DMS53 treated with DMSO at 0.1 percent for 48 hours (cell line): Measurements from ENCODE around the gene ELFN2.
"Not testable (repeated sequence)": the region's sequence is repeated elsewhere in the genome, so short reads cannot be mapped to it uniquely, and the experiment has no call there.

Source experiments
- DNase-seq: peaks from one replicate; lab custom pipeline; 2025; ENCODE audit not compliant: unreplicated experiment; lab: John Stamatoyannopoulos, UW

ELFN2 gene

DNA sequence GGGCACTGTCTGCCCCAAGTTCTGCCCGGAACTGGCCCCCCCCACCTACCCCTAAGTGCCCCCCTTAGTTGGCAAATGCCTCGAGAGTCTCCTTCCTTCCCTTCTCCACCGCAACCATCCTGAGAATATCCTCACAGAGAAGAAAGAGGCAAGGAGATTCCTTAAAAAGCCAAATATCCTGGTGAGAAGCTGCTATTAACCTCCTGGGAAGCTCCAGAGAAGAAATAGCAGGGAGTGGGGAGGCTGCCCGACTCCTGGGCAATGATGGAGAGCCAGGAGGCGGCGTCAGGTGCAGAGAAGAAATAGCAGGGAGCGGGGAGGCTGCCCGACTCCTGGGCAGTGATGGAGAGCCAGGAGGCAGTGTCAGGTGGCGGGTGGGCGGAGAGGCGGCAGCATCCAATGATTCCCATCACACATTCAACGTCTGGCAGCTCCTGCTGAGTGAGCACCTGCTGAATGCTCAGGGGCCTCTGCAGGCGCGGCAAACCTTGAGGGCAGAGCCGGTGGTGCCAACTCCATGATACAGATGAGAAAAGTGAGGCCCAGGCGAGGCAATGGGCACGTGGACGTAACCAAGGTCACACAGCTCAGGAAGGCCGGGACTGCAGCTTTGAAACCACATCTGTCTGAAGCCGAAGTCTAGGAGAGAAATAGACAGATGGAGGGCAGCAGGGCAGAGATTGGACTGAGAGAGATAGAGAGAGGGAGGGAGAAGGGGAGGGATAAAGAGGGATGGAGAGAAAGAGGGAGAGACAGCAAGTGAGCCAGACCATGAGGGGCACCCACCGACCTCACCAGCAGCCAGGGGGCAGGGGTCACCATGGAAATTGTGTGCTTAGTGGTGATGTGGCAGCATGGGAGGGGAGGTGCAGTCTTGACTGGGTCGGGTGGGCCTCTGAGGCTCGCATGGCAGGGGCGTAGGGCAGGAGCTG lies 86.7 kb downstream of the ELFN2 start:
- DNase-seq = no peak

GRCh38 chr22:37338539-37339246 lies 88.6 kb downstream of the ELFN2 start:
- no peak for DNase-seq

- DNase-seq = no peak
Measured at GRCh38 chr22:37337204-37337943, 89.9 kb downstream of the ELFN2 start.

DNA sequence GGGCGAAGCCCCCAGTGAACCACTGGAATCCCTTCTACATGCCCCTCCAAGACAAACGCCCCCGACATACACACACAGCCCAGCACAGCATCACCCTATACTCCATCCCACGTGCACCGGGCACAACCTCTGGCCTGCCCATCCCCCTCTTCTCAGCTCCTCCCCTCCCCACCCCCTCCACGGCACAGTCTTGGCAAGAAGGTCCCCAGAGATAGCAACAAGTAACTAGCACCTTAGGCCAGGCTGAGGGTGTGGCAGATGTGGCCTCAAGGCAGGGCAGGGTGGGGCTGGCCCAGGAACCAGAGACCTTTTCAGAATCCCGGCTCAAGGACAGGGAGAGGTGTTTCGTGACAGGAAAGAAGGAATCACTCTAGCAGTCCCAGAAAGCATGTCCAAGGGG lies 90.7 kb downstream of the ELFN2 start:
- no peak for DNase-seq

- no peak for DNase-seq
Measured at GRCh38 chr22:37335806-37336199, 91.5 kb downstream of the ELFN2 start.

DNA sequence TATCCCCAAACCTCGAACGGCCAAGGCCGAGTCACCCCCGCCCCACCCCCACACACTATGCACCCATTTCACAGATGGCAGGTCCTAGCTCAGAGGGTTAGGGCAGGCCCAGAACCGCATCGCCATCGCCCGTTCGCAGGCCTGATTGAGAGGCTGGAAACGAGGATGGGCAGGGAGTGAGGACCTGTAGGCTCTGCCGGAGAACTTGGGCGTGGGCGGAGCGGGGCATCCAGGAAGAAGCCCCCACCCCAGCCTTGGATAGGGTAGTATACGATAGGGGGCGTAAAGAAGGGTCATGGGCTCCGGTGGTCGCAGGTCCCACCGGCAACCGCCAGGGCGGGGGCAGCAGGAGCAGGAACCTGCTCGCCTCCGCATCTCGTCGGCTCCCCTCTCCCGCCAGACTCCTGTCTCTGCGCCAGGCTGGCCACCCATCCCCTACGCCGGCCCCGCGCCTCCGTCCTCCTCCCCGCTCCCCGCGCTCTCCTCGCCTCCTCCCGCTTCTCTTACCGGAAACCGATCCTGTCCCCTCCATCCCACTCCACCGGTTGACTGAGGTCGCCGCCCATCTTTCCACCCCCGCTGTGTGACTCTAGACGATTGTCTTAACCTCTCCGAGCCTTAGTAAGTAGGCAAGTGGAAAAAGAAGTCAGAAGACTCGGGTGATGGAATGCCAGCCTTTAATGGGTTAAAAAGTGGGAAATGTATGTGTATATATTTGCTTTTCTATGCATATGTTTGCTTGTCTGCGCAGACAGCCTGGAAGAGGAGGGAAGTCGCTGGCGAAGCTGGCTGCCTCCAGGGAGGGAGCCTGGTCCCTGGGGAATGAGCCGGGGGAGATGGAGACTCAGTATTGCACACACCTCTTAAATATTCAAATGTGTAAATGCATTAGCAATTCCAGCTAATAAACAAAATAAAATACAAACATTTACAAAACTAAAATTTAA lies 92.1 kb downstream of the ELFN2 start:
- DNase-seq = no peak

DNA sequence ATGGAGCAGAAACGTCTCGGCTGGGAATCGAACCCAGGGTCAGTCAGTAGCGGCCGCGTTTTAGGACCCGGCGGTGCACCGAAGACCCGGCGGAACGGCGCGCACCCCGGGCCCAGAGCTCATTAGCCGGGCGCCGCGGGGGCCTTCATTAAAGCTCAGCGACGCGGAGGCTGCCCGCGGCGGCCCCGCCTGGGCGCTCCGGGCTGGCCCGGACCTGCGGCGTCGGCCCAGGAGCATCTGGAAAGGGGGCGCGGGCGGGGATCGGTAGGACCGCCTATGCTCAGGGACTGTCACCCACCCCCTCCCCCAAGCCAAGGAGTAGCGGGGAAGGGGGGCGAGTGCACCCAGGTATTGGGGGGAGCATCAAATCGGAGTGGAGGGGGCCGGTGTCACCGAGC lies 92.8 kb downstream of the ELFN2 start:
- DNase-seq = no peak

DNA sequence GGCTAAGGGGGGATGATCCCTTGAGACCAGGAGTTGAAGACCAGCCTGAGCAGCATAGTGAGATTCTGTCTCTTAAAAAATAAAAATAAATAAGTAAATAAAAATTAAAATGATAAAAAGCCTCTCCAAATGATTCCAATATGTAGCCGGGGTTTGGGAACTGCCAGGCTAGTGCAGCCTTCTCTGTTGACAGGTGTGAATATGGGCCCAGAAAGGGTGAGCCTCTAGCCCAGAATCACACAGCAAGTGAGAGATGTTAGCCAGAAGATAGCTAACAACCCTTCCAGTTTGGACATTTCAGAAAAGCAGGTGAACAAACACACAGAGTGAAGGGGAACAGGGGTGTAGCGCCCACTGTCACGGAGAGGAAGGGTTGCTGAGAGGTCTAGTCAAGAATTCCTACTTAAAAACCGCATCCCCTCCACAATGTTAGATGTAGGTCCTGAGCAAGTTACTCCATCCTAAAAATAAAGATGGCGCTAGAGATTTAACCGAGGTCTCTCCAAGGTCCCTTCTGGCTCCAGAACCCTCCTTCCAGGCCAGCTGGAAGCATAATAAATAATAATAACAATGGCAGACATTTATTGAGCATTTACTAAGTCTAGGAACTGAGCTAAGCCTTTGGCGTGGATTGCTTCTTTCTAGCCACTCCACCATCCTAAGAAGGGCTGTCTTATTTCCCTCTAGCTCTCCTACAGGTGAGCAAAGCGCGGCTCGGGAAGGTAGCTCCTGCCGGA lies 93.4 kb downstream of the ELFN2 start:
- no peak for DNase-seq

GRCh38 chr22:37331856-37332536 lies 95.3 kb downstream of the ELFN2 start:
- DNase-seq = no peak

- DNase-seq = no peak
Measured at GRCh38 chr22:37331034-37331428, 96.2 kb downstream of the ELFN2 start.

DNA sequence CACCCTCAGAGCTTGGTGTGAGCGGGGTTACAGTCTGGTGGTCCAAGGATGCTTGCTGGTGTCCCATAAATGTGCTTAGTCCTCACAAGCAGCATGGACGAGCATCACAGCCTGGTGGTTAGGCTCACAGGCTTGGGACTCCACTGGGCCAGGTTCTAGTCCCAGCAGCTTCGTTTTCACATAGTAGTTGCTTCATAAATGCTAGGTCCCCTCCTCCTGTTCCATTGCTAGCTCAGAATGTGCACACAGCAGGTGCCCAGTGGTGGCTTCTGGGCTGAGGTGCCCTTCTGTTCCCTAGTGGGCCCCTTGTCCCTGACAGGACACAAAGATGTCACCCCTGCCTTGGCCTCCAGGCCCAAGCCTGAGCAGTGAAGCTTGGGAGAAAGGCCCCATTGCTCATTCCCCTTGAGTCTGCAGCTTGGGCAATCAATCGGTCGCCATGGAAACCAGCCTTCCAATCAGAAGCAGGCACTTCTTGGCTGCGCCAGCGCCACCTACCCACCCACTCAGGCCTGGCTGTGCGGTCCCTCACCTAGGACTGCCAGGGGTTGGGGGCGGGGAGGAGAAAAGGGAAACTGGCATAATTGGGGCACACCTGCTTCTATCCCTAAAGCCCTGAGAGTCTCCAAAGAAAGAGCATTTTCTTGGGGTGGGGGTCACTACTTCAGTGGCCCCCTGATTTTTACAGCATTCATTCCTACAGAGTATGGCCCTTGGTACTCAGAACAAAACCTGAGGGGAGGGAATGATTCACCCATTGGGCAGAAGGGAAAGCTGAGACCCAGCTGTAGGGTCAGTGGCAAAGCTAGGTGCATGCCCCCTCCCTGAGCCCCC lies 96.9 kb downstream of the ELFN2 start:
- DNase-seq = peak; percentile 3

DNA sequence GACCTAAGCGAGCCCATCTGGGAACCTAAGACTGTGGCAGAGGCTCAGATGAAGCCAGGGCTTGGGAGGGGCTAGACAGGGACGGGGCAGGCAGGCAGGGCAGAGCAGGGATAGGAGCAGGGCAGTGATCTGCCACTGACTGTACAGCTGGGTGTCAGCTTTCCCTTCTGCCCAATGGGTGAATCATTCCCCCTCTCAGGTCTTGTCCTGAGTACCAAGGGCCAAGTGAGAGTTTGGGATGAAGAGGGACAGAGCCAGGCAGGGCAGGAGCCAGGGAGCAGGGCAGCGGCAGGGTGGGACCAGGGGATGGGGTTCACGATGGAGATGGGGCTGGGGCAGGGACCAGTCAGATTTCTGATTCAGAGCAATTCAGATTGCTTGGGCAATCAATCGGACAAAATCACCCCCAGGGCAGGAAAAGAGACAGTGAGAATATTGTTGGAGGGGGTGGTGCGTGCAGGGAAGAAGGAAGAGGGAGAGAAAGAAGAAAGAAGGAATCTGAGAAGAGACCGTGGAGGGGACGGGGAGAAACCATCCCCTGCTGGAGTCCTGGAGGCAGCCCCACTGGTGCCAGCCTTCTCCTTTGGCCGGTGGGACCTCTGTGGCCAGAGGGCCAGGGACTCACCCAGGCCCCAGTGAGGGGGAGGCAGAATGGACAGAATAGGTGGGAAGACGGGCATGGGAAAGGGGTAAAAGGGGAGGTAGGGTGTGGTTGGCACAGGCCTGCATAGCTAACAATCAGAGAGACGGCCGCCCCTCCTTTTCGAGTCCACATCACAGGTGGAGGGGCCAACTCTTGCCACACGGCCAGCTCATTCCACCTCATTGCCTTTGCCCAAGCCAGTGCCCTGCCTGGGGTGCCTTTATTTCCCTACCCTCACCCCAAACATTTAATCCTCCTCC lies 97.8 kb downstream of the ELFN2 start:
- no peak for DNase-seq

GRCh38 chr22:37328538-37329237 lies 98.6 kb downstream of the ELFN2 start:
- not testable (repeated sequence) for DNase-seq

DNA sequence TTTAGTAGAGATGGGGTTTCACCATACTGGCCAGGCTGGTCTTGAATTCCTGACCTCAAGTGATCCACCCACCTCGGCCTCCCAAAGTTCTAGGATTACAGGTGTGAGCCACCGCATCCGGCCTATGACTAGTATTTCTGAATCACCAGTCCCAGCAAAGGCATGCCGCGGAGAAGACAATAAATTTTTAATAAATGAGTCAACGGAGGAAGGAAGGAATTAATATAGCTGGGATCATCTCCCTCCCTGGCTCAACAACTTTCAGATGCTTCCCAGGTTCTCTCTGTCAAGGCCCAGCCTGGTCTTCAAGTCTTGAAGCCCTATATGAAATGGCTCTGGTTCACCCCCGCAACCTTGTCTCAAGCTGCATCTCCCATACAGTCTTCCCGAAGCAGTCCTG lies 99.3 kb downstream of the ELFN2 start:
- DNase-seq = no peak

GRCh38 chr22:37326726-37327125 lies 100.6 kb downstream of the ELFN2 start:
- no peak for DNase-seq

DNA sequence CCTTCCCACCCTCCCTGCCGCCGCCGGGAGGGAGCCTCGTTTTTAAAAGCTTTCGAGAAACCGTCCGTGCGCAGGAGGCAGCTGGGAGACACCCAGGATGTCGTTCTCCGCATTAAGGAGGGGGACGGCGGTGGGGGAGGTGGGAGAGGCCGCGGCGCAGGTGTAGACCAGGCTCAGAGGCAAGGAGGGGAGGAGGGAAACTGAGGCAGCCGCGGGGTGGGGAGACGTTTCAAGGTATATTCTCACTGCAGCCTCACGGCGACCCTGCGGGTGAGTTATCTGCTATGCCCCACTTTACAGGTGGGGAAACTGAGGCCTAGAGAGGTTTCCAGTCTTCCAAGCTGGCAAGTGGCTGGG lies 102.3 kb downstream of the ELFN2 start:
- no peak for DNase-seq
